Left ventricle myocardium inferior (tissue), 1 donor: ENCODE data around the gene ZNF275. TPM values are rescaled to one million over a fixed set of nuclear protein-coding genes. Genes with fewer than 3 reads are reported as not detected.
A peak's percentile ranks its signal among the peaks of the same experiment; 100 is the strongest.

Experiments used
- DNase-seq: peaks from one replicate; pipeline ENCODE4 v3.0.0-alpha.2; 2020
- H3K27ac ChIP-seq: fragments of 200-600 bp; replicated peaks from 2 replicates; pipeline ENCODE4 v1.8.0; 2021
- H3K27me3 ChIP-seq: fragments of 200-600 bp; 2 replicates; pipeline ENCODE4 v1.8.0; 2021; ENCODE audit warnings: low read depth
- H3K36me3 ChIP-seq: fragments of 200-600 bp; 2 replicates; pipeline ENCODE4 v1.8.0; 2021
- H3K4me1 ChIP-seq: fragments of 200-600 bp; 2 replicates; pipeline ENCODE4 v1.8.0; 2021
- H3K4me3 ChIP-seq: fragments of 200-600 bp; 2 replicates; pipeline ENCODE4 v1.8.0; 2021; ENCODE audit warnings: mild to moderate bottlenecking, moderate library complexity
- H3K9me3 ChIP-seq: fragments of 200-600 bp; replicated peaks from 2 replicates; pipeline ENCODE4 v1.8.0; 2021
- intact Hi-C: fragments of 100-400 bp; cut with micrococcal nuclease; formaldehyde crosslinking; loops from one replicate; pipeline ENCODE4 v1.11.0; 2022
- total RNA-seq: library from RNA; stranded (reverse); fragmentation: NEBNext Ultra II Directional; extraction: Animal tissue kit (Norgen Biotek cat#: 25700); gene quantifications from one replicate; pipeline ENCODE4 v1.2.1, GENCODE V29; 2021
- TF ChIP-seq, protein P1 (sequence below): fragments of 200-600 bp; IDR thresholded peaks from 2 replicates; pipeline ENCODE4 v1.8.0; 2021; ENCODE audit warnings: antibody characterized with exemption, mild to moderate bottlenecking, borderline replicate concordance
- donor health status: DM: no; HTN: yes; CAD: no; lungs with severe emphysema.

The ZNF275 gene
- total RNA-seq, 1 donor from 2014 or later = 6.4 TPM

DNA sequence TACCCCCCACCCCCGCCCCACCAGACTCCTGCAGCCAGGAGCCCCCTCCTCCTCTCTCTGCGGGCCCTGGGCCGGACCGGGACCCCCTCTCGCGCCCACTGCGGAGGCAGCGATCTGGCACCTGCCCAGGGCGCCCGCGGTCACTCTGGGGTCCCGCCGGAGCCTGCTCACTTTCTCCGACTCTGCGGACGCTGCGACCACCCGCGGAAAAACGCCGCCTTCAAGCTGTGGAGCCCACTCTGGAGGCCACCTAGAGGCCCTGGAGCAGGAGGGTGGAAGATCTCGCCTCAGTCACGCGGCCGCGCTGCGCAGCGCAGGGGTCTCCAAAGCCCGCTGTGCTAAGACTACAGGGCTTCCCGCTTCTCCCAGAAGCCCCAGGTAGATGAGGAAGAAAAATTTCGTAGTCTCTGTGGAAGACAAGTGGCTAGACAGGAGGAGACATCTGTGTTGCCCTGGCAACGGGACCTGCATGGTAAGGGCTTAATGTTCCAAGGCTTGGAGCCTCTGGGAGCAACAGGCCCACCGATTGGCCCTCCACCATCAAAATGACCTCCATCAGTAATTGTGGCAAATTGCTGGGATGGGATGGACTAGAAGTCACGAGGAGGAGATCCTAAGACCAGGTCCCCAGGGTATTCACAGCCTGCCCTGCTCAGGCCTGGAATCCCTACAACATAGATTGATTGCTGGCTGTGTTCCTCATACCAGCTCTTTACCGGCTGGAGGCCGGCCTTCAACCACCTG is 12.4 kb upstream of the ZNF275 start, which contains the start of gene PNMA6F:
Gene PNMA6F, minus strand, starts transcription at position 387 of the 744 bp plus-strand sequence. CDS start 1,093 bp downstream, outside the sequence.
- Histone ChIP-seq H3K4me3 (no peak within 1 kb of the TSS), H3K36me3 (no peaks in the 10 kb centered on the region), H3K9me3 (no peaks in the 10 kb centered on the region), H3K4me1 (no peaks in the 10 kb centered on the region), H3K27ac (no peak within 1 kb of the TSS), H3K27me3 (peaks cover 31% of the 10 kb centered on the region)
- intact Hi-C loops = no loop called here
- TF ChIP-seq, protein P1, sequence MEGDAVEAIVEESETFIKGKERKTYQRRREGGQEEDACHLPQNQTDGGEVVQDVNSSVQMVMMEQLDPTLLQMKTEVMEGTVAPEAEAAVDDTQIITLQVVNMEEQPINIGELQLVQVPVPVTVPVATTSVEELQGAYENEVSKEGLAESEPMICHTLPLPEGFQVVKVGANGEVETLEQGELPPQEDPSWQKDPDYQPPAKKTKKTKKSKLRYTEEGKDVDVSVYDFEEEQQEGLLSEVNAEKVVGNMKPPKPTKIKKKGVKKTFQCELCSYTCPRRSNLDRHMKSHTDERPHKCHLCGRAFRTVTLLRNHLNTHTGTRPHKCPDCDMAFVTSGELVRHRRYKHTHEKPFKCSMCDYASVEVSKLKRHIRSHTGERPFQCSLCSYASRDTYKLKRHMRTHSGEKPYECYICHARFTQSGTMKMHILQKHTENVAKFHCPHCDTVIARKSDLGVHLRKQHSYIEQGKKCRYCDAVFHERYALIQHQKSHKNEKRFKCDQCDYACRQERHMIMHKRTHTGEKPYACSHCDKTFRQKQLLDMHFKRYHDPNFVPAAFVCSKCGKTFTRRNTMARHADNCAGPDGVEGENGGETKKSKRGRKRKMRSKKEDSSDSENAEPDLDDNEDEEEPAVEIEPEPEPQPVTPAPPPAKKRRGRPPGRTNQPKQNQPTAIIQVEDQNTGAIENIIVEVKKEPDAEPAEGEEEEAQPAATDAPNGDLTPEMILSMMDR = no peak
- DNase-seq = no peak

DNA sequence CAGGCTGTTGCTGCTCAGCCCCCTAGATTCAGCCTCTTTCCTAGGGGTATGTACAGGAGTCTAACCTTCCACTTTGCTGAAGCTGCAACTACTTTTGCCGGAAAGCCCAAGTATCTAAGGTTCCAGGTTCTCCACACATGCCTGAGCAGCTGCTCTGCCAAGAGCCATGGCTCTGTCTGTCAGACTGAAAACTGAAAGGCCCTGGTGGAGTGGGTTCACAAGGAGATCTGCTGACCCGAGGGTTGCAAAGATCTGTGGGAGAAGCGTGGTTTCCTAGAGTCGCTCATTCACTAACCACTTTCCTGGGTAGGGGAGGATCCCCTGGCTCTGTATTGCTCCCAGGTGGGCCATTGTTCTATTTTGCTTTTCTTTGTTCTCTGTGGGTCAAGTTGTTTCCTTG is 6.4 kb upstream of the ZNF275 start:
- no peak overlapping the region for H3K27ac ChIP-seq
- no peaks in the 10 kb centered on the region for H3K36me3 ChIP-seq
- H3K27me3 ChIP-seq = peaks cover 9% of the 10 kb centered on the region
- intact Hi-C loops = no loop called here
- DNase-seq = no peak
- TF ChIP-seq, protein P1 = no peak
- H3K4me3 ChIP-seq = no peak overlapping the region
- no peaks in the 10 kb centered on the region for H3K9me3 ChIP-seq
- no peaks in the 10 kb centered on the region for H3K4me1 ChIP-seq

DNA sequence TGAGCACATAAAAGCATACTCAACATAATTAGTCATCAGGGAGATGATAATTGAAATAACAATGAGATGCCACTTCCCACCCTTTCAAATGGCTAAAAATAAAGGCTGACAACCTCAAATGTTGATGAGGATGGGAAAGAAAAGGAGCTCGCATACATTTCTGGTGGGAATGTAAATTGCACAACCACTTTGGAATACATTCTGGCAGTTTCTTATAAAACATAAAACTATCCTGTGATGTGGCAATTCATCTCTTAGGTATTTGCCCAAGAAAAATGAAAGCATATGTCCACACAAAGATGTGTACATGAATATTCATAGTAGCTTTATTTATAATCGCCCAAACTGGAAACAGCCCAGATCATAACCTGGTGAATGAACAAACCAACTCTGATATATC is 687 bp upstream of the ZNF275 start:
- no peak overlapping the region for H3K27ac ChIP-seq
- TF ChIP-seq, protein P1 = no peak
- peaks cover 4% of the 10 kb centered on the region for H3K4me1 ChIP-seq
- H3K4me3 ChIP-seq = peak overlapping the region; percentile 73
- no peak for DNase-seq
- no peaks in the 10 kb centered on the region for H3K36me3 ChIP-seq
- H3K9me3 ChIP-seq = no peaks in the 10 kb centered on the region
- intact Hi-C loops = no loop called here
- no peaks in the 10 kb centered on the region for H3K27me3 ChIP-seq

DNA sequence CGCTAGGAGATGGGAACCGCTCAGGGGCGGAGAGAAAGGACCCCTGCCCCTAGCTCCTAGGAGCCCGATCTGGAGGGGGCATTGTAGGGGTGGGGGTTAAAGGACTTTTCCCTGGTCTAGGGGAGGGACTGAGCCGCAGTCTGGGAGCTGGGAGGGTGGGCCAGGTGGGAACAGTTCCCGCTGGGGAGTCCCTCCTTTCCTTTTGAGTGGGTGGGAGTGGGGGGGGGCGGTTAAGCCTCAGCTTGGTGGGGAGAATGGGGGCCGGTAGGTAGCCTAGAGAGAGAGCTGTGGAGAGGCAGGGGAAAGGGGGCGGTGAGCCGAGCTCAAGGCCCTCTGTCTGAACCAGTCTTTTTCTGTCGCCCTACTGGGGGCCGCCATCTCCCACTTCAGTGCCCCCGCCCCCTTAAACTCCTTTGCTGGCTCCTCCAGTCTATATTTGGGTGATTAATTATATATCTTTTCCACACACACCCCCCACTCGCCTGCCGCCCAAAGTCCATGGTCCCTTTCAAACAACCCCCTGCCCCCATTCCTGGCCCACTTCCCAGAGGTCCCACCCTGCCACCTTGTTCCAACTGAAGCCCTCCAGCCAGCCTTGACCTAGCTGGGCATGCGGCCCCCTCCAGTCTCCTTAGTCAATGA is 822 bp downstream of the ZNF275 start:
- Histone ChIP-seq H3K27ac (no peak overlapping the region), H3K27me3 (no peaks in the 10 kb centered on the region), H3K4me1 (peaks cover 4% of the 10 kb centered on the region), H3K4me3 (peak overlapping the region; percentile 73), H3K9me3 (no peaks in the 10 kb centered on the region), H3K36me3 (no peaks in the 10 kb centered on the region)
- no peak for DNase-seq
- intact Hi-C loops = no loop called here
- TF ChIP-seq, protein P1 = no peak

DNA sequence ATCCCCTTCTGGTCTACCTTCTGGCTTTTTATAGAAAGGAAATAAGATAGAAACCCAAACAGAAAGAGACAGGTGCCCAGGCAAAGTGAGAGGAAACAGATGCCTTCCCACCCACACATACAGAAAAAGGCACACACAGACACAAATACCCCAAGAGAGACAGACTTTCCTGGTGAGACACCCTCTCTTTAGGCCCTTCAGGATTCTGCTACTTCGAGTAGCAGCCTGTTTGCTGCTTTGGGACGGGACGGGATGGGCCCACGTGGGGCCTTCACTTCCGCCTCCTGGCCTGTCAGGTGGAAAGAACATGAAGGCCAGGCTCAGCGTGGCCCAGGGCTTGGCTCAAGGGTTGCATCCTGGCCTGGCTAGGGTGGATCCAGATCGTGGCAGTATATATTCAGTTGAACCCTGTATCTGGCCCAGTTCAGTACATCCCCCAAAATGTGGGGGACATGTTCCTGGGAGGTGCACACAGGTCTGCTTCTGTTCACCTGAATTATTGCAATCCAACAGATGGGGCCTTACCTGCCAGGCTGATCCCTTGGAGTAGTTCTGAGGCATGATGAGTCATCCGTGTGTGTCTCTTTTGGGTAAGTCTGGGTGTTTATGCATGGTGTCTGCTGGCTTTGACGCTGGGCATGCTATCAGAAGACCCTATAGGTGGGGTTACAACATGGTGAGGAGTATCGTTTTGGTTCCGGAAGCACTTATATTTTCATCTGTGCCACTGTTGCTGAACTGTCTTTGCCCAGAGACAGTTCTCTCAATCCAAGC is 2.4 kb downstream of the ZNF275 start:
- DNase-seq = no peak
- Histone ChIP-seq H3K9me3 (no peaks in the 10 kb centered on the region), H3K27ac (no peak overlapping the region), H3K4me3 (no peak overlapping the region), H3K27me3 (no peaks in the 10 kb centered on the region), H3K4me1 (peaks cover 4% of the 10 kb centered on the region), H3K36me3 (peaks cover 6% of the 10 kb centered on the region)
- TF ChIP-seq, protein P1 = no peak
- intact Hi-C loops = no loop called here
